Neural cell (in vitro differentiated cells): ENCODE measurements around the gene UBE2H. TPM values are rescaled to one million over a fixed set of nuclear protein-coding genes. Genes with fewer than 3 reads are reported as not detected.

ENCODE experiments used
- H2AFZ ChIP-seq: fragments of 200-600, 300-800 bp; sonication (generic), shearing (Covaris generic); 2 replicates; pipeline ENCODE4 v1.6.0; 2014; ENCODE audit warnings: low read depth, mild to moderate bottlenecking, antibody characterized with exemption, low read length, moderate library complexity
- H3F3A ChIP-seq: fragments of 200-600 bp; shearing (Covaris generic); 2 replicates; pipeline ENCODE4 v1.6.1; 2016; ENCODE audit warnings: mild to moderate bottlenecking, moderate library complexity, mixed read lengths, antibody characterized with exemption, low read length; ENCODE audit not compliant: insufficient read depth, poor library complexity, severe bottlenecking
- H3K27ac ChIP-seq: fragments of 200-600, 300-800 bp; sonication (generic), shearing (Covaris generic); 2 replicates; pipeline ENCODE4 v1.5.1; 2014; ENCODE audit warnings: mild to moderate bottlenecking, low read length, moderate library complexity
- H3K27me3 ChIP-seq: fragments of 300-800, 200-600 bp; sonication (generic), shearing (Covaris generic); 2 replicates; pipeline ENCODE4 v1.6.0; 2014; ENCODE audit warnings: mild to moderate bottlenecking, low read depth, low read length, moderate library complexity; ENCODE audit not compliant: insufficient read depth
- H3K36me3 ChIP-seq: fragments of 300-800, 200-600 bp; sonication (generic), shearing (Covaris generic); 2 replicates; pipeline ENCODE4 v1.5.1; 2014; ENCODE audit warnings: mild to moderate bottlenecking, antibody characterized with exemption, low read length, moderate library complexity; ENCODE audit not compliant: insufficient read depth
- H3K4me2 ChIP-seq: fragments of 300-800, 200-600 bp; sonication (generic), shearing (Covaris generic); 2 replicates; pipeline ENCODE4 v1.6.0; 2014; ENCODE audit warnings: mild to moderate bottlenecking, low read length
- H3K4me3 ChIP-seq: fragments of 300-800, 200-600 bp; sonication (generic), shearing (Covaris generic); 2 replicates; pipeline ENCODE4 v1.5.1; 2014; ENCODE audit warnings: mild to moderate bottlenecking, low read length, moderate library complexity
- H3K79me2 ChIP-seq: fragments of 200-600 bp; shearing (Covaris generic); replicated peaks from 2 replicates; pipeline ENCODE4 v1.6.0; 2014; ENCODE audit warnings: mild to moderate bottlenecking, low read length, moderate library complexity; ENCODE audit not compliant: insufficient read depth
- H3K9ac ChIP-seq: fragments of 300-800, 200-600 bp; sonication (generic), shearing (Covaris generic); 2 replicates; pipeline ENCODE4 v1.6.1; 2016; ENCODE audit warnings: mild to moderate bottlenecking, low read length, mixed read lengths
- H3K9me2 ChIP-seq: fragments of 200-600 bp; shearing (Covaris generic); 2 replicates; pipeline ENCODE4 v1.6.1; 2016; ENCODE audit warnings: mild to moderate bottlenecking, low read length, mixed read lengths; ENCODE audit not compliant: insufficient read depth
- H3K9me3 ChIP-seq: fragments of 200-600, 300-800 bp; sonication (generic), shearing (Covaris generic); 2 replicates; pipeline ENCODE4 v1.6.1; 2016; ENCODE audit warnings: mild to moderate bottlenecking, mixed run types, low read length, moderate library complexity, mixed read lengths
- H4K20me1 ChIP-seq: fragments of 200-600 bp; shearing (Covaris generic); 2 replicates; pipeline ENCODE4 v1.6.1; 2016; ENCODE audit warnings: mild to moderate bottlenecking, mixed run types; ENCODE audit not compliant: insufficient read depth
- CTCF ChIP-seq: fragments of 450-650 bp; IDR thresholded peaks from 2 replicates; pipeline ENCODE4 v1.5.1; 2014; ENCODE audit warnings: antibody characterized with exemption, mild to moderate bottlenecking, moderate library complexity; ENCODE audit not compliant: poor library complexity, severe bottlenecking
- EP300 ChIP-seq: fragments of 450-650 bp; conservative IDR thresholded peaks from 2 replicates; pipeline ENCODE4 v1.6.1; 2014; ENCODE audit warnings: antibody characterized with exemption, mild to moderate bottlenecking, moderate library complexity; ENCODE audit not compliant: poor library complexity, severe bottlenecking
- EZH2 ChIP-seq: fragments of 200-600, 300-800 bp; shearing (Covaris generic), sonication (generic); IDR thresholded peaks from 2 replicates; pipeline ENCODE4 v1.6.1; 2014; ENCODE audit warnings: antibody characterized with exemption, low read length, borderline replicate concordance, mild to moderate bottlenecking; ENCODE audit not compliant: insufficient read depth, poor library complexity, severe bottlenecking
- MXI1 ChIP-seq: fragments of 450-650 bp; conservative IDR thresholded peaks from 2 replicates; pipeline ENCODE4 v1.6.1; 2014; ENCODE audit warnings: antibody characterized with exemption, mild to moderate bottlenecking; ENCODE audit not compliant: poor library complexity, severe bottlenecking
- POLR2AphosphoS5 ChIP-seq: IDR thresholded peaks from 2 replicates; pipeline ENCODE4 v1.6.1; 2012
- RAD21 ChIP-seq: fragments of 450-650 bp; conservative IDR thresholded peaks from 2 replicates; pipeline ENCODE4 v1.6.1; 2014; ENCODE audit warnings: antibody characterized with exemption, mild to moderate bottlenecking, moderate library complexity
- SMC3 ChIP-seq: fragments of 450-650 bp; conservative IDR thresholded peaks from 2 replicates; pipeline ENCODE4 v1.6.1; 2014; ENCODE audit warnings: antibody characterized with exemption, mild to moderate bottlenecking, moderate library complexity; ENCODE audit not compliant: poor library complexity
- TAF1 ChIP-seq: IDR thresholded peaks from 2 replicates; pipeline ENCODE4 v1.6.1; 2012; ENCODE audit warnings: low read depth
- polyA plus RNA-seq: library from polyadenylated mRNA; depleted of rRNA; stranded (reverse); fragments of >200 nt; gene quantifications from 2 replicates; pipeline ENCODE4 v1.2.3, GENCODE V29; 2014
- TF ChIP-seq, protein P1 (sequence below): IDR thresholded peaks from 2 replicates; pipeline ENCODE4 v1.6.1; 2012; ENCODE audit warnings: borderline replicate concordance

The UBE2H gene
- polyA plus RNA-seq, 1 donor from 2014 or later: 96.1 TPM

DNA sequence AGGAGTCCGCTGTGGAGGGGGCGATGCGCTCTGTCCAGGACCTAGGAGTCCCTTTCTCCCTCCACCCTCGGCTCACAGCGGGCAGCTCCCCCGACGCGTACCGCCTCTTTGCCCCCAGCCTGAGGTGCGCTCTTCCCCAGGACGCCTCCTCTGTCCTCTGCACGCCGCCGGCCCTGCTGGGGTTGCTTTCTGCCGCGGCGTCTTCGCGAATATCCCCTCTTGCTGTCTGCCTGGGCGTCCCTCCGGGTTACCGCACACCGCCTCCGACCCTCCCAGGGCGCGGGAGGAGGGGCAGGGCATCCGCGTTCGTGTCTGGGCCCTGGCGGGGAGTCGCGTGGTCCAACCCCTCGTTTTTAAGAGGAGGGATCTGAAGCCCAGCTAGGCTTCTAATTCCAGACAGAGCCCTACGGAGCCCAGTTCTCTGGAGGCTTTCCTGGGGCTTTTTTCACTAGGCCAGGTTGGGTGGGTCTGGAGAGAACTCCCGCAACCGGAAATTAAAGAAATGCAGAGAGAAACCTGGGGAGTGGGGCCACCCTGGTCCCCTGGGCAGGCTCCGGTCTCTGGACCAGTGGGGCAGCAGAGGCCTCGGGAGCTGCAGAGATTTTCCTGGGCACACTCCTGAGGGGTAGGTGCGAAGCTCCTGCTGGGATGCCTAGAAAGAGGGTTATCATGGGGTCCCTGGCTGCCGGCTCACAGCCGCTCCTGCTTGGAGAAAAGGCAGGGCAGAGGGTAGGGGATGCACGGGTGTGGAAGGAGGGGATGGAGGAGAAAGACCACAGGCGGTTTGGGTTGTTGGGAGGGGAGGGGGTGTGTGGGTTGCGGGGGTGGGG is 166.9 kb downstream of the UBE2H start:
- Histone ChIP-seq H3K4me3 (peak overlapping the region; percentile 49), H3K27me3 (peaks cover 68% of the 10 kb centered on the region), H4K20me1 (no peaks in the 10 kb centered on the region), H3K79me2 (no peaks in the 10 kb centered on the region), H3K9me3 (peaks cover 4% of the 10 kb centered on the region), H3K9ac (no peak overlapping the region), H3K27ac (no peak overlapping the region), H3K36me3 (no peaks in the 10 kb centered on the region), H3F3A (no peaks in the 10 kb centered on the region), H3K4me2 (no peak overlapping the region), H2AFZ (no peak overlapping the region), H3K9me2 (no peaks in the 10 kb centered on the region)
- TF ChIP-seq CTCF (no peak), RAD21 (no peak), EZH2 (peak; percentile 92), MXI1 (no peak), EP300 (no peak), POLR2AphosphoS5 (peak; percentile 16), TAF1 (no peak)
- TF ChIP-seq, protein P1, sequence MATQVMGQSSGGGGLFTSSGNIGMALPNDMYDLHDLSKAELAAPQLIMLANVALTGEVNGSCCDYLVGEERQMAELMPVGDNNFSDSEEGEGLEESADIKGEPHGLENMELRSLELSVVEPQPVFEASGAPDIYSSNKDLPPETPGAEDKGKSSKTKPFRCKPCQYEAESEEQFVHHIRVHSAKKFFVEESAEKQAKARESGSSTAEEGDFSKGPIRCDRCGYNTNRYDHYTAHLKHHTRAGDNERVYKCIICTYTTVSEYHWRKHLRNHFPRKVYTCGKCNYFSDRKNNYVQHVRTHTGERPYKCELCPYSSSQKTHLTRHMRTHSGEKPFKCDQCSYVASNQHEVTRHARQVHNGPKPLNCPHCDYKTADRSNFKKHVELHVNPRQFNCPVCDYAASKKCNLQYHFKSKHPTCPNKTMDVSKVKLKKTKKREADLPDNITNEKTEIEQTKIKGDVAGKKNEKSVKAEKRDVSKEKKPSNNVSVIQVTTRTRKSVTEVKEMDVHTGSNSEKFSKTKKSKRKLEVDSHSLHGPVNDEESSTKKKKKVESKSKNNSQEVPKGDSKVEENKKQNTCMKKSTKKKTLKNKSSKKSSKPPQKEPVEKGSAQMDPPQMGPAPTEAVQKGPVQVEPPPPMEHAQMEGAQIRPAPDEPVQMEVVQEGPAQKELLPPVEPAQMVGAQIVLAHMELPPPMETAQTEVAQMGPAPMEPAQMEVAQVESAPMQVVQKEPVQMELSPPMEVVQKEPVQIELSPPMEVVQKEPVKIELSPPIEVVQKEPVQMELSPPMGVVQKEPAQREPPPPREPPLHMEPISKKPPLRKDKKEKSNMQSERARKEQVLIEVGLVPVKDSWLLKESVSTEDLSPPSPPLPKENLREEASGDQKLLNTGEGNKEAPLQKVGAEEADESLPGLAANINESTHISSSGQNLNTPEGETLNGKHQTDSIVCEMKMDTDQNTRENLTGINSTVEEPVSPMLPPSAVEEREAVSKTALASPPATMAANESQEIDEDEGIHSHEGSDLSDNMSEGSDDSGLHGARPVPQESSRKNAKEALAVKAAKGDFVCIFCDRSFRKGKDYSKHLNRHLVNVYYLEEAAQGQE: no peak

GRCh38 chr7:129784783-129785684 is 167.7 kb downstream of the UBE2H start:
- Histone ChIP-seq H3K9ac (no peak overlapping the region), H3K9me3 (peaks cover 4% of the 10 kb centered on the region), H3K79me2 (no peaks in the 10 kb centered on the region), H3F3A (no peaks in the 10 kb centered on the region), H3K4me3 (peak overlapping the region; percentile 49), H3K4me2 (no peak overlapping the region), H3K9me2 (no peaks in the 10 kb centered on the region), H4K20me1 (no peaks in the 10 kb centered on the region), H3K27me3 (peaks cover 77% of the 10 kb centered on the region), H3K36me3 (no peaks in the 10 kb centered on the region), H3K27ac (no peak overlapping the region), H2AFZ (no peak overlapping the region)
- TF ChIP-seq SMC3 (no peak), RAD21 (no peak), POLR2AphosphoS5 (peak; percentile 21), EZH2 (no peak)
